ENCODE data around the gene CATSPERZ.
"Not testable (repeated sequence)": the region's sequence is repeated elsewhere in the genome, so short reads cannot be mapped to it uniquely, and the experiment has no call there.

Gene CATSPERZ

GRCh38 chr11:64304316-64305072, 4.3 kb downstream of the CATSPERZ start:
- peak; percentile 72 for DNase-seq

- DNase-seq = peak; percentile 97
Observed at GRCh38 chr11:64305075-64305690, 5.0 kb downstream of the CATSPERZ start, which contains the start of gene ESRRA. ESRRA (plus strand) TSS chr11:64305524; CDS start chr11:64307180, 1,656 bp downstream.

GRCh38 chr11:64305691-64306562, 5.8 kb downstream of the CATSPERZ start:
- no peak for DNase-seq

GRCh38 chr11:64306563-64306875, 6.4 kb downstream of the CATSPERZ start:
- DNase-seq = no peak

GRCh38 chr11:64306876-64307622, 6.9 kb downstream of the CATSPERZ start:
- no peak for DNase-seq

- not testable (repeated sequence) for DNase-seq
Observed at GRCh38 chr11:64307795-64308194, 7.6 kb downstream of the CATSPERZ start.

GRCh38 chr11:64312947-64313346, 12.8 kb downstream of the CATSPERZ start:
- DNase-seq = no peak

GRCh38 chr11:64313491-64314145, 13.5 kb downstream of the CATSPERZ start:
- DNase-seq = no peak

GRCh38 chr11:64314146-64314804, 14.1 kb downstream of the CATSPERZ start:
- no peak for DNase-seq

GRCh38 chr11:64314805-64315561, 14.8 kb downstream of the CATSPERZ start:
- no peak for DNase-seq

GRCh38 chr11:64315667-64316526, 15.7 kb downstream of the CATSPERZ start:
- not testable (repeated sequence) for DNase-seq

GRCh38 chr11:64316672-64317324, 16.6 kb downstream of the CATSPERZ start:
- DNase-seq = no peak

GRCh38 chr11:64317325-64317960, 17.3 kb downstream of the CATSPERZ start, which contains the start of gene TRMT112:
TRMT112 (minus strand) TSS chr11:64317559; CDS start chr11:64317526, 33 bp downstream.
- peak; percentile 81 for DNase-seq

GRCh38 chr11:64317961-64318765, 18.0 kb downstream of the CATSPERZ start, which contains the start of gene PRDX5:
PRDX5 (plus strand) TSS chr11:64318121; CDS start chr11:64318216, 95 bp downstream.
- peak; percentile 85 for DNase-seq

- DNase-seq = no peak
Observed at GRCh38 chr11:64318766-64319761, 18.9 kb downstream of the CATSPERZ start.

- DNase-seq = no peak
Observed at GRCh38 chr11:64320556-64320955, 20.4 kb downstream of the CATSPERZ start.

All from GOT3 (cell line).